ENCODE data around the gene APBB1IP. TPM values are rescaled to one million over a fixed set of nuclear protein-coding genes. Genes with fewer than 3 reads are reported as not detected.
"Not testable (repeated sequence)": the region's sequence is repeated elsewhere in the genome, so short reads cannot be mapped to it uniquely, and the experiment has no call there.

Gene APBB1IP
- total RNA-seq, 4 donors from 2014 or later: 6.1 to 9.3 (median 7.9) TPM

DNA sequence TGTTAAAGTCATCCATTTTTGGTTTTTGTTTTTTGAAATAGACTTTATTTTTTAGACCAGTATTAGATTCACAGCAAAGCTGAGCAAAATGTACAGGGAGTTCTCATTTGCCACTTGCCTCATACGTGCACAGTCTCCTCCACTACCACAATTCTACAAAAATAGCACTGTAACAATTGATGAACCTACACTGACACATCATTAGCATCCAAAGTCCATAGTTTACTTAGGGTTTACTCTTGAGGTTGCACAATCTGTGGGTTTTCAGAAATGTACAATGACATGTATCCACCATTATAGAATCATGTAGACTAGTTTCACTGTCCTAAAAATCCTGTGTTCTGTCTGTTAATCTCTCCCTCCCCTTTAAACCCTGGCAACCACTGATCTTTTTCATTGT, 133.5 kb downstream of the APBB1IP start:
- Histone ChIP-seq H3K36me3 (no peaks in the 10 kb centered on the region), H3K27me3 (peaks cover 0 to 3% of the 10 kb centered on the region in 2 donors), H3K4me3 (no peak overlapping the region), H3K27ac (no peak overlapping the region), H3K9me3 (peaks cover 0 to 18% (median 0%) of the 10 kb centered on the region in 4 donors), H3K4me1 (peaks cover 0 to 3% (median 0%) of the 10 kb centered on the region in 4 donors)
- DNase-seq (ENCODE audit: low spot score in 2 of 2): no peak
- TF ChIP-seq, protein P1, sequence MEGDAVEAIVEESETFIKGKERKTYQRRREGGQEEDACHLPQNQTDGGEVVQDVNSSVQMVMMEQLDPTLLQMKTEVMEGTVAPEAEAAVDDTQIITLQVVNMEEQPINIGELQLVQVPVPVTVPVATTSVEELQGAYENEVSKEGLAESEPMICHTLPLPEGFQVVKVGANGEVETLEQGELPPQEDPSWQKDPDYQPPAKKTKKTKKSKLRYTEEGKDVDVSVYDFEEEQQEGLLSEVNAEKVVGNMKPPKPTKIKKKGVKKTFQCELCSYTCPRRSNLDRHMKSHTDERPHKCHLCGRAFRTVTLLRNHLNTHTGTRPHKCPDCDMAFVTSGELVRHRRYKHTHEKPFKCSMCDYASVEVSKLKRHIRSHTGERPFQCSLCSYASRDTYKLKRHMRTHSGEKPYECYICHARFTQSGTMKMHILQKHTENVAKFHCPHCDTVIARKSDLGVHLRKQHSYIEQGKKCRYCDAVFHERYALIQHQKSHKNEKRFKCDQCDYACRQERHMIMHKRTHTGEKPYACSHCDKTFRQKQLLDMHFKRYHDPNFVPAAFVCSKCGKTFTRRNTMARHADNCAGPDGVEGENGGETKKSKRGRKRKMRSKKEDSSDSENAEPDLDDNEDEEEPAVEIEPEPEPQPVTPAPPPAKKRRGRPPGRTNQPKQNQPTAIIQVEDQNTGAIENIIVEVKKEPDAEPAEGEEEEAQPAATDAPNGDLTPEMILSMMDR (IDR thresholded peaks at IDR 0.05): no peak
- TF ChIP-seq EP300 (IDR thresholded peaks at IDR 0.05): no peak
- no peak for TF ChIP-seq POLR2A (IDR thresholded peaks at IDR 0.05)
- WGBS, 2 donors: 52 to 57% methylated on average over 1 of the region's 1 CpG

GRCh38 chr10:26573674-26574073, 135.5 kb downstream of the APBB1IP start:
- Histone ChIP-seq H3K4me1 (no peaks in the 10 kb centered on the region), H3K9me3 (peaks cover 0 to 18% (median 0%) of the 10 kb centered on the region in 4 donors), H3K27ac (no peak overlapping the region), H3K27me3 (no peaks in the 10 kb centered on the region), H3K36me3 (no peaks in the 10 kb centered on the region), H3K4me3 (no peak overlapping the region)
- TF ChIP-seq, protein P1 (IDR thresholded peaks at IDR 0.05): no peak
- no peak for TF ChIP-seq EP300 (IDR thresholded peaks at IDR 0.05)
- TF ChIP-seq POLR2A (IDR thresholded peaks at IDR 0.05): no peak
- WGBS, 2 donors: 27 to 28% methylated on average over 2 of the region's 2 CpGs
- DNase-seq (ENCODE audit: low spot score in 2 of 2): no peak

DNA sequence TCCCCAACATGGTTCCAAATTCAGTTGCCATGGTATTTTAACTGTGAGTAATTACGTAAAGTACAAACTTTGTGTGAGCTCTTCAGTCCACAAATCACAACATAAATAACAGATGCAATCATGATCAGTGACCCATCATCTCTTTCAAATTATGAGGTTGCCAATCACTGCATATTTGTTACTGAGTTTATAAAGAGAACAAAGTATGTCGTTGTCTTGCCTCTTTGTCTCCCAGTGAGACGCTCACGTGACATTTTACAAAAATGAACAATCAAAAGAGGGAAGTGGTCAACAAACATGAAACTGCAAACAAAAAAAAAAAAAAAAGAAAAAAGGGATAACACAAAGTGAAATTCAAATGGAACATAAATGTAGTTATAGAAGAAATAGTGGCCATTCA, 136.6 kb downstream of the APBB1IP start:
- 29 to 35% methylated on average over 4 of the region's 4 CpGs for WGBS, 2 donors
- no peak overlapping the region for H3K4me3 ChIP-seq
- no peaks in the 10 kb centered on the region for H3K36me3 ChIP-seq
- H3K4me1 ChIP-seq: no peaks in the 10 kb centered on the region
- no peak for DNase-seq (ENCODE audit: low spot score in 2 of 2)
- no peaks in the 10 kb centered on the region for H3K27me3 ChIP-seq
- TF ChIP-seq POLR2A (IDR thresholded peaks at IDR 0.05) (no peak), EP300 (IDR thresholded peaks at IDR 0.05) (no peak)
- TF ChIP-seq, protein P1 (IDR thresholded peaks at IDR 0.05): no peak
- no peak overlapping the region for H3K27ac ChIP-seq
- peaks cover 0 to 18% (median 0%) of the 10 kb centered on the region in 4 donors for H3K9me3 ChIP-seq

DNA sequence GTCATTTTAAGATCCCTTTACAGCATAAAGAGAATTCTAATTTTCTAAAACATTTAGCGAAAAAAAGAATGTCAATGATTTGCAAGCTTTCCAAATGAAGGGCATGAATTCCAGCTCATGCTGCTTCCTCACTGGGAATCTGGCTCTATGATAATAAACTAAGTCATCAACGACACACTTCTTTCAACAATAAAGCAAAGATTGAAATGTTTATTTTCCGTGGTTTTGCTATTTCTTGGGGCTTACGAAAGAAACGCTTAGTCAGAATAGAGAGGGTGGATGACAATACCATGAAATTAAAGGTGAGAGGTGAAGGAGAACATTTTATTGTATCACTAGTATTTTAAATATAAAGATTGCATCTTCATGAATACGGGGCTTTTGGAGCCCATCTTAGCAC, 140.2 kb downstream of the APBB1IP start:
- H3K36me3 ChIP-seq; H3K4me3 ChIP-seq; H3K27me3 ChIP-seq; DNase-seq (ENCODE audit: low spot score in 2 of 2); H3K4me1 ChIP-seq; H3K27ac ChIP-seq; H3K9me3 ChIP-seq: not testable (repeated sequence)
- WGBS, 2 donors: 80 to 81% methylated on average over 6 of the region's 6 CpGs

DNA sequence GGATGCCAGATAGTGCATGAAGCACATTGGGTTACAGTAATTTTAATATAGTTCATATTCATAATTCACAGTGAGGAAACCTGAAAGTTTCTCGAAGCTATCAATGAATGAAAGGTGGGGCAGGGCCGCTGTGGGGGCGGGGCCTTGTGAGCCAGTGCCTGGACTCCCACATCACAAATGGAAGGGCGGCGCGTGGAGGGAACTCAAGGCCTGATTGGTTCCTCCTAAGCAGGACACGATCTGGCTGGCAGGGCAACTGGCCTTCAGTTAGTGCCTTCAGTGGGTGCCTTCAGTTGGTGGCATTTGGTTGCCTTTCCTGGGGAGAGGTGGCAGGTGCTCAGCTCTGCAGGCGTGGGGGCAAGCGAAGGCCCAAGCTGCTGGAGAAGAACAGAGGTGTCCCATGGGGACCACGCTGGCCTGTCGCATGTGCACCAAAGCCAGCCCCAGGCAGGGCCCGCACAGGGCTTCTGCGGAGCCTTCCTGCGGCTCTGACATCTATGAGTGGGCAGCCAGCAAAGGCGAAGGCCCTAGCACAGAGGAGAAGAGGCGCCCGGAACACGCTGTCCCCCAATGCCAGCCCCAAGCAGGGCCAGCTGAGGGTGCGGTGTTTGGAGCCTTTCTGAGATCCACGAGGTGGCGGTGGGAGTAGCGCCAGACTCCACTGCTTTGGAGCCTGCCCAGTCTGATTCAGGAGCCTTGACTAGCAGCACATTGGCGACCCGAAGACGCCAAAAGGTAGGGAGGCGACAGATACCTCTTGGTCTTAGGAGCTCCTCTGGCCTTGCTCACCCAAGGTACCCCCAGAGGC, 141.3 kb downstream of the APBB1IP start:
- Histone ChIP-seq H3K4me3 (no peak overlapping the region), H3K27me3 (no peaks in the 10 kb centered on the region), H3K9me3 (no peaks in the 10 kb centered on the region), H3K27ac (no peak overlapping the region), H3K36me3 (no peaks in the 10 kb centered on the region), H3K4me1 (no peaks in the 10 kb centered on the region)
- 88 to 91% methylated on average over 24 to 26 of the region's 26 CpGs for WGBS, 2 donors
- no peak for TF ChIP-seq POLR2A (IDR thresholded peaks at IDR 0.05)
- no peak for TF ChIP-seq EP300 (IDR thresholded peaks at IDR 0.05)
- TF ChIP-seq, protein P1 (IDR thresholded peaks at IDR 0.05): no peak
- DNase-seq (ENCODE audit: low spot score in 2 of 2): no peak
